HepG2 (cell line): ENCODE results near the gene MIS18A. TPM values are rescaled to one million over a fixed set of nuclear protein-coding genes. Genes with fewer than 3 reads are reported as not detected.

Source experiments
- CBFB ChIP-seq: sonication (generic); formaldehyde crosslinking; IDR thresholded peaks from 2 replicates; pipeline ENCODE4 v1.4.0; 2020; ENCODE audit warnings: missing genetic modification reagents
- CBX5 ChIP-seq: sonication (generic); formaldehyde crosslinking; IDR thresholded peaks from 2 replicates; pipeline ENCODE4 v1.4.0; 2020; ENCODE audit warnings: missing genetic modification reagents, borderline replicate concordance
- DR1 ChIP-seq: sonication (generic); formaldehyde crosslinking; IDR thresholded peaks from 2 replicates; pipeline ENCODE4 v1.8.0; 2021; ENCODE audit warnings: mild to moderate bottlenecking, missing genetic modification reagents, inconsistent platforms
- ELF1 ChIP-seq: sonication (generic); formaldehyde crosslinking; IDR thresholded peaks from 2 replicates; pipeline ENCODE4 v1.4.0; 2020; ENCODE audit warnings: missing genetic modification reagents
- EZH2 ChIP-seq: conservative IDR thresholded peaks from 2 replicates; pipeline ENCODE4 v1.6.1; 2012; ENCODE audit warnings: mild to moderate bottlenecking, low read depth, low read length, moderate library complexity
- HNRNPUL1 ChIP-seq: fragments of 200-400 bp; formaldehyde crosslinking; IDR thresholded peaks from 2 replicates; pipeline ENCODE4 v1.6.1; 2017; ENCODE audit warnings: low read depth, mild to moderate bottlenecking, low read length, moderate library complexity
- HOXA7 ChIP-seq: sonication (generic); formaldehyde crosslinking; IDR thresholded peaks from 2 replicates; pipeline ENCODE4 v1.8.1; 2022; ENCODE audit warnings: mild to moderate bottlenecking, missing genetic modification reagents, moderate library complexity
- SSRP1 ChIP-seq: IDR thresholded peaks from 2 replicates; pipeline ENCODE4 v1.6.1; 2016; ENCODE audit warnings: control low read depth
- TOPORS ChIP-seq: sonication (generic); formaldehyde crosslinking; IDR thresholded peaks from 2 replicates; pipeline ENCODE4 v1.8.0; 2023; ENCODE audit warnings: mild to moderate bottlenecking, missing genetic modification reagents
- ZFP1 ChIP-seq: IDR thresholded peaks from 2 replicates; pipeline ENCODE4 v1.6.1; 2016
- ZFP36 ChIP-seq: fragments of 150-350 bp; IDR thresholded peaks from 2 replicates; pipeline ENCODE4 v1.6.1; 2018; ENCODE audit warnings: borderline replicate concordance, low read length, low read depth; ENCODE audit not compliant: partially characterized antibody
- ZFYVE20 ChIP-seq: sonication (generic); formaldehyde crosslinking; IDR thresholded peaks from 2 replicates; pipeline ENCODE4 v1.8.0; 2023; ENCODE audit warnings: low read depth, mild to moderate bottlenecking, moderate library complexity, missing genetic modification reagents, borderline replicate concordance
- ZNF543 ChIP-seq: sonication (generic); formaldehyde crosslinking; IDR thresholded peaks from 2 replicates; pipeline ENCODE4 v1.4.0; 2020; ENCODE audit warnings: mild to moderate bottlenecking, missing genetic modification reagents
- ZNF549 ChIP-seq: sonication (generic); formaldehyde crosslinking; IDR thresholded peaks from 2 replicates; pipeline ENCODE4 v1.5.0; 2020; ENCODE audit warnings: missing genetic modification reagents
- ZNF570 ChIP-seq: sonication (generic); formaldehyde crosslinking; IDR thresholded peaks from 2 replicates; pipeline ENCODE4 v1.4.0; 2020; ENCODE audit warnings: mild to moderate bottlenecking, missing genetic modification reagents, borderline replicate concordance
- ZNF713 ChIP-seq: sonication (generic); formaldehyde crosslinking; IDR thresholded peaks from 2 replicates; pipeline ENCODE4 v1.4.0; 2020; ENCODE audit warnings: mild to moderate bottlenecking, missing genetic modification reagents
- ZNF839 ChIP-seq: sonication (generic); formaldehyde crosslinking; IDR thresholded peaks from 2 replicates; pipeline ENCODE4 v1.4.0; 2020; ENCODE audit warnings: missing genetic modification reagents, mild to moderate bottlenecking, borderline replicate concordance
- polyA plus RNA-seq, 8 experiments: library from polyadenylated mRNA; depleted of rRNA in 3 of 8; stranded (reverse) in 7 of 8; unstranded in 1 of 8; fragments of >200 nt; fragmentation: Illumina TruSeq in 4 of 8; extraction: Trizol in 4 of 8; gene quantifications; 2 replicates each; pipeline versions ENCODE4 v1.2.1 to v1.2.3, GENCODE V29; 2011 to 2016; ENCODE audit warnings: low read depth in 4 of 8, missing spikeins in 1 of 8, mixed read lengths in 1 of 8; ENCODE audit not compliant: insufficient read depth in 1 of 8
- total RNA-seq, 5 experiments: library from RNA; depleted of rRNA; stranded (reverse); fragments of >200 nt; fragmentation: Illumina TruSeq; extraction: Trizol; gene quantifications; 2 replicates each; pipeline ENCODE4 v1.2.3, GENCODE V29; 2016; ENCODE audit warnings: low read depth in 1 of 5
- TF ChIP-seq, protein P1 (sequence below): IDR thresholded peaks from 2 replicates; pipeline ENCODE4 v1.6.1; 2016; ENCODE audit warnings: missing genetic modification reagents, missing compliant biosample characterization
- TF ChIP-seq, protein P2 (sequence below): sonication (generic); formaldehyde crosslinking; conservative IDR thresholded peaks from 2 replicates; pipeline ENCODE4 v1.8.0; 2022; ENCODE audit warnings: low read depth, missing genetic modification reagents
- TF ChIP-seq, protein P3 (sequence below): sonication (generic); formaldehyde crosslinking; IDR thresholded peaks from 2 replicates; pipeline ENCODE4 v1.4.0; 2020; ENCODE audit warnings: missing genetic modification reagents
- TF ChIP-seq, protein P4 (sequence below): sonication (generic); formaldehyde crosslinking; IDR thresholded peaks from 2 replicates; pipeline ENCODE4 v1.9.0; 2021; ENCODE audit warnings: missing genetic modification reagents, borderline replicate concordance
- TF ChIP-seq, protein P5 (sequence below): sonication (generic); formaldehyde crosslinking; IDR thresholded peaks from 2 replicates; pipeline ENCODE4 v1.5.0; 2020; ENCODE audit warnings: mild to moderate bottlenecking, missing genetic modification reagents

The MIS18A gene
- total and polyA plus RNA-seq, 2 of the 13 experiments (the other 11 are each of a cell fraction or from before 2014, with no cell fraction given) = 11.2 to 41.4 TPM

DNA sequence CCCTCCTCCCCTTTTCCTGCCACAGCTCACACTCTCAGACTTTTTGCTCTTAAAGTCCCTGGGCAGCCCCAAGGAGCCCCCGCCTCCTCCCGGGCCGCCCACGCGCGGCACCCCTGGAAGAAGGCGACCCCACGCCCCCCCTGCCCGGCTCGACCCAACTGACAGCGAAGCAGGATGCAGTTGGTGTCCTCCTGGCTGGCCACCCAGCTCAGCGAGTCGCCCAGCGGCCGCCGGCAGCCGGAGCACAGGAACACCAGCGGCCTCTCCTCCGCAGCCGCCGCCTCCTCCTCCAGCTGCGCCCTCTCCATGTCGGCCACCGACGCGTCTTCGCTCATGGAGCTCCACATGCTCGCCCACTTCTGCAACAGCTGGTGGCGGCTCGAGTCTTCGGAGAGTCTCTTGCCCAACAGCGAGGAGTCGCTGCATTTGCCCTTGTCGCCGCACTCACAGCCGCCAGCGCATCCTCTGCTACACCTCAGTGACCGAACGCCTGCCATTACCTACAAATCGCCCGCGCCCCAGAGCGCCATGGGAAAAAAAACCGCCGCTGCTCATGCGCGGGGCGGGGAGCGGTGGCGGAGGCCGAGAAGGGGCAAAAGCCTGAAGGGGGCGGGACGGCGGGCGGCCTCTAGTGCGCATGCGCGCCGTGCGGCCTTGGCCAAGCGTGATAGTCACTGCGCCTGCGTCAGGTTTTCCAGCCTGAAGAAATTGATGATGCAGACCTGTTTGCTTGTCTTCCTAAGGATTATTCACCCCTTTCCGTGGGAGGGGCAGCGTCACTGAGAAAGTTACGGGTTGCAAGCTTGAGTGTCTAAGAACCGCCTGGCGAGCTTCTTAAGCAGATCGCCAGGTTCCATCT lies at the start of gene MIS18A (continued):
- TF ChIP-seq CBX5 (CRISPR knock-in tag) (peak; percentile 24; the same call in 1 of the 2 replicates), ZNF549 (CRISPR knock-in tag) (no peak), ZFP1 (CRISPR knock-in tag) (no peak), DR1 (CRISPR knock-in tag) (peak; percentile 66), TOPORS (CRISPR knock-in tag) (peak; percentile 83; the same call in 1 of the 2 replicates), ZFYVE20 (no peak), ZNF543 (CRISPR knock-in tag) (no peak; the same call in 1 of the 2 replicates), ELF1 (CRISPR knock-in tag) (0 out of 2 replicates have a peak, but pooled peaks have one; percentile 47), ZNF570 (CRISPR knock-in tag) (no peak), EZH2 (no peak), SSRP1 (no peak), CBFB (peak; percentile 63; the same call in 1 of the 2 replicates), ZFP36 (no peak), HOXA7 (CRISPR knock-in tag) (no peak), HNRNPUL1 (no peak), ZNF713 (no peak), ZNF839 (no peak)
- TF ChIP-seq, protein P1, sequence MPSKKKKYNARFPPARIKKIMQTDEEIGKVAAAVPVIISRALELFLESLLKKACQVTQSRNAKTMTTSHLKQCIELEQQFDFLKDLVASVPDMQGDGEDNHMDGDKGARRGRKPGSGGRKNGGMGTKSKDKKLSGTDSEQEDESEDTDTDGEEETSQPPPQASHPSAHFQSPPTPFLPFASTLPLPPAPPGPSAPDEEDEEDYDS = peak; percentile 66
- TF ChIP-seq, protein P2, sequence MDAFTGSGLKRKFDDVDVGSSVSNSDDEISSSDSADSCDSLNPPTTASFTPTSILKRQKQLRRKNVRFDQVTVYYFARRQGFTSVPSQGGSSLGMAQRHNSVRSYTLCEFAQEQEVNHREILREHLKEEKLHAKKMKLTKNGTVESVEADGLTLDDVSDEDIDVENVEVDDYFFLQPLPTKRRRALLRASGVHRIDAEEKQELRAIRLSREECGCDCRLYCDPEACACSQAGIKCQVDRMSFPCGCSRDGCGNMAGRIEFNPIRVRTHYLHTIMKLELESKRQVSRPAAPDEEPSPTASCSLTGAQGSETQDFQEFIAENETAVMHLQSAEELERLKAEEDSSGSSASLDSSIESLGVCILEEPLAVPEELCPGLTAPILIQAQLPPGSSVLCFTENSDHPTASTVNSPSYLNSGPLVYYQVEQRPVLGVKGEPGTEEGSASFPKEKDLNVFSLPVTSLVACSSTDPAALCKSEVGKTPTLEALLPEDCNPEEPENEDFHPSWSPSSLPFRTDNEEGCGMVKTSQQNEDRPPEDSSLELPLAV (CRISPR knock-in tag) = no peak
- TF ChIP-seq, protein P3, sequence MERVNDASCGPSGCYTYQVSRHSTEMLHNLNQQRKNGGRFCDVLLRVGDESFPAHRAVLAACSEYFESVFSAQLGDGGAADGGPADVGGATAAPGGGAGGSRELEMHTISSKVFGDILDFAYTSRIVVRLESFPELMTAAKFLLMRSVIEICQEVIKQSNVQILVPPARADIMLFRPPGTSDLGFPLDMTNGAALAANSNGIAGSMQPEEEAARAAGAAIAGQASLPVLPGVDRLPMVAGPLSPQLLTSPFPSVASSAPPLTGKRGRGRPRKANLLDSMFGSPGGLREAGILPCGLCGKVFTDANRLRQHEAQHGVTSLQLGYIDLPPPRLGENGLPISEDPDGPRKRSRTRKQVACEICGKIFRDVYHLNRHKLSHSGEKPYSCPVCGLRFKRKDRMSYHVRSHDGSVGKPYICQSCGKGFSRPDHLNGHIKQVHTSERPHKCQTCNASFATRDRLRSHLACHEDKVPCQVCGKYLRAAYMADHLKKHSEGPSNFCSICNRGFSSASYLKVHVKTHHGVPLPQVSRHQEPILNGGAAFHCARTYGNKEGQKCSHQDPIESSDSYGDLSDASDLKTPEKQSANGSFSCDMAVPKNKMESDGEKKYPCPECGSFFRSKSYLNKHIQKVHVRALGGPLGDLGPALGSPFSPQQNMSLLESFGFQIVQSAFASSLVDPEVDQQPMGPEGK (CRISPR knock-in tag) = no peak
- TF ChIP-seq, protein P4, sequence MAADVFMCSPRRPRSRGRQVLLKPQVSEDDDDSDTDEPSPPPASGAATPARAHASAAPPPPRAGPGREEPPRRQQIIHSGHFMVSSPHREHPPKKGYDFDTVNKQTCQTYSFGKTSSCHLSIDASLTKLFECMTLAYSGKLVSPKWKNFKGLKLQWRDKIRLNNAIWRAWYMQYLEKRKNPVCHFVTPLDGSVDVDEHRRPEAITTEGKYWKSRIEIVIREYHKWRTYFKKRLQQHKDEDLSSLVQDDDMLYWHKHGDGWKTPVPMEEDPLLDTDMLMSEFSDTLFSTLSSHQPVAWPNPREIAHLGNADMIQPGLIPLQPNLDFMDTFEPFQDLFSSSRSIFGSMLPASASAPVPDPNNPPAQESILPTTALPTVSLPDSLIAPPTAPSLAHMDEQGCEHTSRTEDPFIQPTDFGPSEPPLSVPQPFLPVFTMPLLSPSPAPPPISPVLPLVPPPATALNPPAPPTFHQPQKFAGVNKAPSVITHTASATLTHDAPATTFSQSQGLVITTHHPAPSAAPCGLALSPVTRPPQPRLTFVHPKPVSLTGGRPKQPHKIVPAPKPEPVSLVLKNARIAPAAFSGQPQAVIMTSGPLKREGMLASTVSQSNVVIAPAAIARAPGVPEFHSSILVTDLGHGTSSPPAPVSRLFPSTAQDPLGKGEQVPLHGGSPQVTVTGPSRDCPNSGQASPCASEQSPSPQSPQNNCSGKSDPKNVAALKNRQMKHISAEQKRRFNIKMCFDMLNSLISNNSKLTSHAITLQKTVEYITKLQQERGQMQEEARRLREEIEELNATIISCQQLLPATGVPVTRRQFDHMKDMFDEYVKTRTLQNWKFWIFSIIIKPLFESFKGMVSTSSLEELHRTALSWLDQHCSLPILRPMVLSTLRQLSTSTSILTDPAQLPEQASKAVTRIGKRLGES (CRISPR knock-in tag) = no peak
- TF ChIP-seq, protein P5, sequence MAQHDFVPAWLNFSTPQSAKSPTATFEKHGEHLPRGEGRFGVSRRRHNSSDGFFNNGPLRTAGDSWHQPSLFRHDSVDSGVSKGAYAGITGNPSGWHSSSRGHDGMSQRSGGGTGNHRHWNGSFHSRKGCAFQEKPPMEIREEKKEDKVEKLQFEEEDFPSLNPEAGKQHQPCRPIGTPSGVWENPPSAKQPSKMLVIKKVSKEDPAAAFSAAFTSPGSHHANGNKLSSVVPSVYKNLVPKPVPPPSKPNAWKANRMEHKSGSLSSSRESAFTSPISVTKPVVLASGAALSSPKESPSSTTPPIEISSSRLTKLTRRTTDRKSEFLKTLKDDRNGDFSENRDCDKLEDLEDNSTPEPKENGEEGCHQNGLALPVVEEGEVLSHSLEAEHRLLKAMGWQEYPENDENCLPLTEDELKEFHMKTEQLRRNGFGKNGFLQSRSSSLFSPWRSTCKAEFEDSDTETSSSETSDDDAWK (CRISPR knock-in tag) = no peak
